ENCODE measurements around the gene ASAP3.

- TF ChIP-seq CTCF (IDR thresholded peaks at IDR 0.05) (no peak), REST (IDR thresholded peaks at IDR 0.05; ENCODE audit: insufficient read depth in 1 of 2, low read depth in 2 of 2, low read length in 1 of 2) (no peak), SIN3A (IDR thresholded peaks at IDR 0.05; ENCODE audit: borderline replicate concordance, insufficient read depth, low read depth, low read length) (no peak), POLR2AphosphoS5 (IDR thresholded peaks at IDR 0.05; ENCODE audit: low read depth, low read length) (no peak), TCF7L2 (IDR thresholded peaks at IDR 0.05; ENCODE audit: low read depth, low read length) (no peak)
Observed at GRCh38 chr1:23522244-23522982, 38.4 kb upstream of the ASAP3 start.

Data from Panc1 (cell line).